ENCODE results near the gene SAMD4A. TPM values are rescaled to one million over a fixed set of nuclear protein-coding genes. Genes with fewer than 3 reads are reported as not detected.

Gene SAMD4A
- total RNA-seq, 1 donor from 2014 or later, result 252 TPM

- DNase-seq (ENCODE audit: low spot score), result peak; percentile 55
- intact Hi-C loops (cut with DNase I), result no loop called here
Measured at GRCh38 chr14:54818201-54819133, 251.5 kb downstream of the SAMD4A start.

DNA sequence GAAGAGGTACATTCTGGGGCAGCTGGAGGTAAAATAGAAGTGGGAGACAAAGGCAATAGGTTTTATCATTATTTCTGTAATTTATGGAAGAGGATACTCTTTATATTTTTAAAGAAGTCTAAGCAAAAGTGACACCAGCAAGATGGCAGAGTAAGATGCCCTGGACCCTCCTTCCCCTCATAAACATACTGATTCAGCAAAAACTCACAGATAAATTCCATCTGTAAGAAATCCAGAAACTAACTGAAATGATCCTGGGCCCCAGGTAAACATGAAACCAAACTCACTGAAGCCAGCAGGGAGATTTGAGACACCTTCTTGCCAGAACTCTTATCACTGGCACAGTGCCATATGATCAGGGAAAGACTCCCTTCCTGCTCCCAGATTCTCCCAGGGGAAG lies 255.8 kb downstream of the SAMD4A start:
- DNase-seq (ENCODE audit: low spot score), result no peak
- intact Hi-C loops (cut with DNase I), result no loop called here

DNA sequence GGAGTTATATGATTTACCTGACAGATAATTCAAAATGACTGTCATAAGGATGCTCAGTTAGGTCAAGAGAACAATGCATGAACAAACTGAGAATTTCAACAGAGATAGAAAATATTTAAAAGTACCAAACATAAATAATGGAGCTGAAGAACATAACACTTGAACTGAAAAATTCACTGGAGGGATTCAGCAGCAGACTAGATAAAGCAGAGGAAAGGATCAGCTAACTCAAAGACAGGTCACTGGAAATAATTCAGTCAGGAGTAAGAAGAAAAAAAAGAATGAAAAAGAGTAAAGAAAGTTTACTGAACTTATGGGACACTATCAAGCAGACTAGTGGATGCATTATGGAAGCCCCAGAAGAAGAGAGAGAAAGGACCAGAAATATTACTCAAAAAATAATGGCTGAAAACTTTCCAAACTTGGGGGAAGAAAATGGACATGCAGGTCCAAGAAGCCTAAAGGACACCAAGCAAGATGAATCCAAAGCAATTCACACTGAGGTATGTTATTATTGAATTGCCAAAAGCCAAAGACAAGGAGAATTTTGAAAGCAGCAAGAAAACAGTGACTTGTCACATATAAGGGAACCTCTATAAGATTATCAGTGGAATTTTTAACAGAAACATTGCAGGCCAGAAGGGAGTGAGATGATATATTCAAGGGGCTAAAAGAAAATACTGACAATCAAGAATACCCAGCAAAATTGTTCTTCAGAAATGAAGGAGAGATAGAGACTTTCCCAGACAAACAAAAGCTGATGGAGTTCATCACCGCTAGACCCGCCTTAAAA lies 257.0 kb downstream of the SAMD4A start:
- DNase-seq (ENCODE audit: low spot score), result no peak
- intact Hi-C loops (cut with DNase I), result no loop called here

- intact Hi-C loops (cut with DNase I), result no loop called here
- no peak for DNase-seq (ENCODE audit: low spot score)
Measured at GRCh38 chr14:54828037-54828436, 261.1 kb downstream of the SAMD4A start.

DNA sequence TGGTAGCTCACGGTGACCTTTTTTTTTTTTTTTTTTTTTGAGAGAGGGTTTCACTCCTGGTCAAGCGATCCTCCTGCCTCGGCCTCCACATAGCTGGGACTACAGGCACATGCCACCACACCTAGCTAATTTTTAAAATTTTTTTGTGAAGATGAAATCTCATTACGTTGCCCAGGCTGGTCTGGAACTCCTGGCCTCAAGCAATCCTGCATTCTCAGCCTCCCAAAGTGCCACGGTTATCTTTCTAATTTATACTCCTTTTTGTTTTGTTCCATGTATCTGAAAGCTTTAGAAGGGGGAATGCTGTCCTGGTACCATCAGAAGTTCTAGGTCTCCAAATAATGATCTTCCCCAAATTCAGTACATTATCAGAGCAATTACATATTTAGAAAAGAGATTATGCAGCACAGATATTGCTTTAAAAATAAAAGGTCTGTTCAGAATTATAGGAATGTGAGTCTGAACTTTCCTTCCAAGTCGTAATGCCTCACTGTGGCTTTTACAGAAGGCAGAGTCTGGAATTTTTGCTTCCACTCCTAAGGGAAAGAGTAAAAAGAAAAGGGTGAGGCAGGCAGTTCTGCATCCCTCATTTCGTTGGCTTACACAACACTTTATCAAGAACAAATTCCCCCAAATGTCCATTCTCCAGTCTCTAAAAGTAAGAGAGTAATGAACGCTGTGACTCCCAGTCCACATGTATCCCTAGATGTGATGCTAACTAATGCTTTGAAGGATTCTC lies 262.7 kb downstream of the SAMD4A start:
- no peak for DNase-seq (ENCODE audit: low spot score)
- intact Hi-C loops (cut with DNase I), result no loop called here

- intact Hi-C loops (cut with DNase I), result no loop called here
- DNase-seq (ENCODE audit: low spot score), result no peak
Measured at GRCh38 chr14:54830650-54831049, 263.7 kb downstream of the SAMD4A start.

DNA sequence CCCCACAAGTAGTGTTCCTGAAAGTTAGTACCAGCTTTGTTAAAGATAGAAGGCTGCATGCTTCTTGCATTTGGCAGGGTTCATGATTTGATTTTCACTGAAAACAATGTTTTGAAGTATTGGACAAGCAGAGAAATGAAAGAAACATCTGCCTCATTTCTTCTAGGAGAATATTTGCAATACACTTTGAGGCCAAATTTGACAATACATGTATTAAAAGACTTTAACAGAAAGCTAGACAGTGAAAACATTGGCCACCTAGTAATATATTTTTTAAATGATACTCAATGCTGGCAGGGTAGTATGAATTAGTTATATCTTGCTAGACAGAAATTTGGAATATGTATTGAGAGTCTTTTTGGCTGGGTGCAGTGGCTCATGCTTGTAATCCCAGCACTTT lies 267.2 kb downstream of the SAMD4A start:
- DNase-seq (ENCODE audit: low spot score), result no peak
- intact Hi-C loops (cut with DNase I), result no loop called here

DNA sequence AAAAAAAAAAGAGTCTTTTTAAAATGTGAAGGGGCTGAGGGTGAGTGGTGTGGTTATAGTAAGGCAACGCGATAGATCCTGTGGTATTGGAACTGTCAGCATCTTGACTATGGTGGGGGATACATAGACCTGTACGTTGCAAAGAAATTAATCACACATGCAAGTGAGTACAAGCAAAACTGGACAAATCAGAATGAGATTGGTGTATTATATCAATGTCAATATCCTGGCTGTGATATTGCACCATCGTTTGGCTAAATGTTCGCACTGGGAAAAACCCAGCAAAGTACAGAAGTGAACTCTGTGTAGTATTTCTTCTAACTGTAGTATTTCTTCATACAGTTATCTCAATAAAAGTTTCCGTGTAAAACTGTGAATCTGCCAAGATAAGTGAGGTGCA lies 267.8 kb downstream of the SAMD4A start:
- DNase-seq (ENCODE audit: low spot score), result no peak
- intact Hi-C loops (cut with DNase I), result no loop called here

GRCh38 chr14:54836231-54836630 lies 269.3 kb downstream of the SAMD4A start:
- DNase-seq (ENCODE audit: low spot score), result no peak
- intact Hi-C loops (cut with DNase I), result no loop called here

- DNase-seq (ENCODE audit: low spot score), result no peak
- intact Hi-C loops (cut with DNase I), result no loop called here
Measured at GRCh38 chr14:54837508-54838149, 270.7 kb downstream of the SAMD4A start.

GRCh38 chr14:54838931-54839512 lies 272.1 kb downstream of the SAMD4A start:
- intact Hi-C loops (cut with DNase I), result no loop called here

DNA sequence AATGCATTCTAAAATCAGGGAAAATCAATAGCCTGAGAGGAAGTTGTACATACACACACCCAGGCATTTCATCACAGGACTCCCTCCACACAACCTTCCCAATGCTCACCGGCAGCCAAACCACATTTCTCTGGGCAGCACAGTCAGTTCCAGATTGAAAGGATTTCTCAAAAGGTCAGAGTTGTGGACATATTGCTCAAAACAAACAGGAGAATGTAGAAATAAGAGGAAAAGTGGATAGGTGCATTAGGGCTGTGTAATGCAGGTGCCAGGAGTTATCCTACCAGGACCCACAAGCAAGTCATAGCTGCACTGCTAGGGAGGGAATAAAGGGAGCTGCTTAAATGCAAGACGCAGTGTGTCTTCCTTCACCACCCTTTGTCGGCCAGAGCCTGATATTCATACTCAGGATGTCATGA lies 272.8 kb downstream of the SAMD4A start:
- intact Hi-C loops (cut with DNase I), result no loop called here
- DNase-seq (ENCODE audit: low spot score), result no peak

More at GRCh38 chr14:54838931-54839512, 272.1 kb downstream of the SAMD4A start:
- DNase-seq (ENCODE audit: low spot score), result no peak

DNA sequence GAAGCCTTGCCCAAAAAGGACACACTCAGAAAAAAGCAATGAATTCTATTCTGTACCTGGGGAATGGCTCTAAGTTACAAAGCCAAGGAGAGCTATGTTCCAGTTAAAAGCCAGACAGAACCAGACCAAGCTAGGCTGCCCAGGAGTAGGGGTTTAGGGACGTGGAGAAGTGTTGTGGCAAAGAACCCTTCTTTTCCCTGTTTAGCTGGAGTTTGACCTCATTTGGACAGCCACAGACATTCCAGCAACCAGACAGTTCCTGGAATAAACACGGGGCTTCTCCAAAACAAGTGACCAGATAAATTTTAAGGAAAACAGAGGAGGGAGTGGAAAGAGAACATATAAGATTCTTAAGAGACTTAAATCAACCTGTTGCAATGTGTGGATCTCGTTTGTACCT lies 273.4 kb downstream of the SAMD4A start:
- intact Hi-C loops (cut with DNase I), result no loop called here

DNA sequence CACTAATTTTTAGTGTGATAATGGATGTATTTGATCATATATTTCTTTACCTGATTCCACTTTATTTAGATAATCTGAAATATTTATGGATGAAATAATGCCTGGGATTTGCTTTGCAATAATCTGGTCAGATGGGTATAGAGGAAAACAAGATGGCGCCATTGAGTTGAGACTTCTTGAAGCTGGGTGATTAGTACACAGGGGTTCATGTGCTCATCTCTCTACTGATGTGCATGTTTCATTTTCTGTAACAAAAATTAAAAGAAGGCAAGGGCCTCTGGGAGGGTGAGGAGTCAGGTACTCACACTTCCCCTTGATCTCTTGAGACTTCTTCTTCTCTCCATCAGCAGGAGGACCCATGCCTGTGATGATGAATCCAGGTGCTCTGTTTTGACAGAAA lies 273.9 kb downstream of the SAMD4A start:
- intact Hi-C loops (cut with DNase I), result no loop called here
- DNase-seq (ENCODE audit: low spot score), result no peak

More for the DNA sequence above, 273.4 kb downstream of the SAMD4A start:
- DNase-seq (ENCODE audit: low spot score), result no peak

Other genes with a start within 250 kb of the SAMD4A start
- 4.7 TPM for gene CDKN3, start 170.1 kb upstream of the SAMD4A start, total RNA-seq
- gene CNIH1, start 125.8 kb upstream of the SAMD4A start, total RNA-seq, result 77.7 TPM
- gene GMFB, start 78.1 kb upstream of the SAMD4A start, total RNA-seq, result 29.5 TPM
- 17.0 TPM for gene CGRRF1, start 57.2 kb upstream of the SAMD4A start, total RNA-seq

All from cardiac septum (tissue), 1 donor.